Activated naive CD8-positive, alpha-beta T cell treated with anti-CD3 and anti-CD28 coated beads, Interleukin-2, amount 10 ng/mL, durations not matched to agents 7 days and 5 days (primary cell): Measurements from ENCODE around the gene UNC13A. TPM values are rescaled to one million over a fixed set of nuclear protein-coding genes. Genes with fewer than 3 reads are reported as not detected.

ENCODE experiments used
- ATAC-seq: fragments of 150-1000 bp; cut with Tn5 transposase; one replicate; pipeline ENCODE4 v1.10.0; 2021; ENCODE audit warnings: low read depth, moderate library complexity
- POLR2A ChIA-PET: fragments of 350-600 bp; sonication (Branson Sonifier 250); formaldehyde crosslinking; loops from one replicate; lab custom pipeline; 2021; ENCODE audit warnings: antibody characterized with exemption; lab: Charles Lee
- DNase-seq: peaks from one replicate; pipeline ENCODE4 v3.0.0; 2021
- H3K27ac Mint-ChIP-seq: one replicate; pipeline ENCODE4 v1.8.0; 2022; ENCODE audit warnings: mild to moderate bottlenecking, mixed read lengths
- H3K27me3 Mint-ChIP-seq: one replicate; pipeline ENCODE4 v1.8.0; 2022; ENCODE audit warnings: mild to moderate bottlenecking, moderate library complexity, mixed read lengths
- H3K36me3 Mint-ChIP-seq: one replicate; pipeline ENCODE4 v1.8.0; 2021; ENCODE audit warnings: mild to moderate bottlenecking, mixed read lengths
- H3K4me1 Mint-ChIP-seq: one replicate; pipeline ENCODE4 v1.8.0; 2021; ENCODE audit warnings: mixed read lengths
- H3K4me3 Mint-ChIP-seq: one replicate; pipeline ENCODE4 v1.8.0; 2022; ENCODE audit warnings: mild to moderate bottlenecking, moderate library complexity, mixed read lengths
- H3K9me3 Mint-ChIP-seq: one replicate; pipeline ENCODE4 v1.8.0; 2021; ENCODE audit warnings: mixed read lengths
- total RNA-seq, 2 experiments: library from RNA; stranded (reverse); gene quantifications; one replicate each; pipeline ENCODE4 v1.2.3, GENCODE V29; 2021

UNC13A gene
- total RNA-seq, 2 experiments from 2014 or later: 0.06 to 0.25 TPM

- DNase-seq: no peak
- H3K9me3 Mint-ChIP-seq: peaks cover 1% of the 10 kb centered on the region
- peaks cover 54% of the 10 kb centered on the region for H3K27me3 Mint-ChIP-seq
- peaks cover 3% of the 10 kb centered on the region for H3K4me1 Mint-ChIP-seq
- no peak overlapping the region for H3K27ac Mint-ChIP-seq
- peaks cover 3% of the 10 kb centered on the region for H3K36me3 Mint-ChIP-seq
- ATAC-seq: no peak
- no peak overlapping the region for H3K4me3 Mint-ChIP-seq
- POLR2A ChIA-PET: no interaction called here
Observed at GRCh38 chr19:17687141-17687856, 855 bp downstream of the UNC13A start.

- H3K9me3 Mint-ChIP-seq: peaks cover 1% of the 10 kb centered on the region
- H3K27me3 Mint-ChIP-seq: peaks cover 54% of the 10 kb centered on the region
- DNase-seq: no peak
- no peak for ATAC-seq
- peaks cover 3% of the 10 kb centered on the region for H3K36me3 Mint-ChIP-seq
- POLR2A ChIA-PET: no interaction called here
- H3K4me1 Mint-ChIP-seq: peaks cover 3% of the 10 kb centered on the region
- H3K27ac Mint-ChIP-seq: no peak overlapping the region
- no peak overlapping the region for H3K4me3 Mint-ChIP-seq
Observed at GRCh38 chr19:17686592-17687024, 1.5 kb downstream of the UNC13A start.

- POLR2A ChIA-PET: no interaction called here
- Mint-ChIP-seq H3K9me3 (peaks cover 1% of the 10 kb centered on the region), H3K27ac (no peak overlapping the region), H3K4me1 (peaks cover 3% of the 10 kb centered on the region), H3K36me3 (peaks cover 3% of the 10 kb centered on the region), H3K27me3 (peaks cover 60% of the 10 kb centered on the region), H3K4me3 (no peak overlapping the region)
- DNase-seq: no peak
- no peak for ATAC-seq
Observed at GRCh38 chr19:17686023-17686521, 2.1 kb downstream of the UNC13A start.

GRCh38 chr19:17685451-17686022 is 2.6 kb downstream of the UNC13A start:
- H3K4me1 Mint-ChIP-seq: peaks cover 3% of the 10 kb centered on the region
- H3K27ac Mint-ChIP-seq: no peak overlapping the region
- H3K4me3 Mint-ChIP-seq: no peak overlapping the region
- H3K9me3 Mint-ChIP-seq: peaks cover 1% of the 10 kb centered on the region
- POLR2A ChIA-PET: no interaction called here
- ATAC-seq (no peak), DNase-seq (no peak)
- H3K36me3 Mint-ChIP-seq: peaks cover 3% of the 10 kb centered on the region
- H3K27me3 Mint-ChIP-seq: peaks cover 61% of the 10 kb centered on the region

- H3K4me3 Mint-ChIP-seq: no peak overlapping the region
- H3K4me1 Mint-ChIP-seq: peaks cover 8% of the 10 kb centered on the region
- ATAC-seq: no peak
Observed at GRCh38 chr19:17684256-17684655, 3.9 kb downstream of the UNC13A start.

GRCh38 chr19:17683078-17683477 is 5.1 kb downstream of the UNC13A start:
- H3K4me3 Mint-ChIP-seq: no peak overlapping the region
- peaks cover 6% of the 10 kb centered on the region for H3K4me1 Mint-ChIP-seq
- POLR2A ChIA-PET: no interaction called here
- DNase-seq (no peak), ATAC-seq (no peak)
- no peak overlapping the region for H3K27ac Mint-ChIP-seq
- peaks cover 2% of the 10 kb centered on the region for H3K36me3 Mint-ChIP-seq
- H3K27me3 Mint-ChIP-seq: peaks cover 61% of the 10 kb centered on the region
- no peaks in the 10 kb centered on the region for H3K9me3 Mint-ChIP-seq

More at GRCh38 chr19:17684256-17684655, 3.9 kb downstream of the UNC13A start:
- peaks cover 3% of the 10 kb centered on the region for H3K36me3 Mint-ChIP-seq
- POLR2A ChIA-PET: no interaction called here
- no peak for DNase-seq
- H3K9me3 Mint-ChIP-seq: peaks cover 1% of the 10 kb centered on the region
- no peak overlapping the region for H3K27ac Mint-ChIP-seq
- peaks cover 62% of the 10 kb centered on the region for H3K27me3 Mint-ChIP-seq

DNA sequence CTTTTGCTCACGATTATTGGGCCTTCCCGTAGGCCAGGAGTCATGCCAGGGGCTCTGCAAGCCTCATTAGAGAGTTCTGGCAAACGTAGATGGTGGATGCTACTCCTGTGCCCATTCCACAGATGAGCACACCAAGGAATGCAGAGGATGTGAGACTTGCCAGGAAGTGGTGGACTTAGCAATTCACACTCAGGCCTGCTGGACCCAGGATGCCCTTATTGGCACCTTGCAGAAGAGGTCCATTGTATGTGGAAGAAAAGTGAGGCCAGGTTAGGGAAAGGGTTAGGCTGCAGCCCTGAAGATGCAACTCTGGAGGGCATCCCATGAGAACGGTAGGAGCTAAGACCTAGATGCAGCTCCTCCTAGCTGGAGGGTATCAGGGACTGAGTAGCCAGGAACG is 5.9 kb downstream of the UNC13A start:
- POLR2A ChIA-PET: no interaction called here
- no peaks in the 10 kb centered on the region for H3K9me3 Mint-ChIP-seq
- no peak for DNase-seq
- H3K36me3 Mint-ChIP-seq: no peaks in the 10 kb centered on the region
- no peak for ATAC-seq
- H3K4me3 Mint-ChIP-seq: no peak overlapping the region
- H3K27ac Mint-ChIP-seq: no peak overlapping the region
- H3K4me1 Mint-ChIP-seq: peaks cover 5% of the 10 kb centered on the region
- peaks cover 60% of the 10 kb centered on the region for H3K27me3 Mint-ChIP-seq

GRCh38 chr19:17681505-17682125 is 6.5 kb downstream of the UNC13A start:
- no peak overlapping the region for H3K4me3 Mint-ChIP-seq
- H3K9me3 Mint-ChIP-seq: no peaks in the 10 kb centered on the region
- H3K27me3 Mint-ChIP-seq: peaks cover 57% of the 10 kb centered on the region
- DNase-seq (peak; percentile 77), ATAC-seq (peak; percentile 50)
- H3K36me3 Mint-ChIP-seq: no peaks in the 10 kb centered on the region
- POLR2A ChIA-PET: no interaction called here
- no peak overlapping the region for H3K27ac Mint-ChIP-seq
- H3K4me1 Mint-ChIP-seq: peaks cover 5% of the 10 kb centered on the region

DNA sequence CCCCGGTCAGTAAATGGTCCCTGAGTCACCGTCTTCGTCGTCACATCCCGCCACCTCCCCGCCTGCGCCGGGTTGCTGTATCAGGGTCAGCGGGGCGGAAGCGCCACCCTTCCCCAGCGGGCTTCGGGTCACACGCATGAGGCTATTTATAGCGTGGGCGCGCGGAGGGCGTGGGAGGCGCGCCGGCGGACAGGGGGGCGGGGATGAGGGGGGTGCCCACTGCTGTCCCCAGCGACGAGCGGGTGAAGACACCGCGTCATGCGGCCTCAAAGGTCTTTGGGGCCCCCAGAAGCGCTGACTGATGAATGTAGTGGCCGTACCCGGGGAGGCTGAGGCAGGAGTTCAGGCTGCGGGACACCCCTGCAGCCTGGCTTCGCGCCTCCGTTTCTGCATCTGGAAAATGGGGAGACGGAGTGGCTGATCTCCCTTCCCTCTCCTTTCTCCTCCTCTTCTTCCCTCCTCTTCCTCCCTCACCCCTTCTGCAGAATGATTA is 7.9 kb downstream of the UNC13A start:
- no peak overlapping the region for H3K27ac Mint-ChIP-seq
- POLR2A ChIA-PET: no interaction called here

GRCh38 chr19:17679526-17680229 is 8.5 kb downstream of the UNC13A start:
- Mint-ChIP-seq H3K27ac (no peak overlapping the region), H3K4me3 (peak overlapping the region; percentile 44), H3K4me1 (peaks cover 5% of the 10 kb centered on the region), H3K36me3 (no peaks in the 10 kb centered on the region), H3K9me3 (no peaks in the 10 kb centered on the region), H3K27me3 (peaks cover 43% of the 10 kb centered on the region)
- DNase-seq: no peak
- POLR2A ChIA-PET: no interaction called here
- ATAC-seq: no peak

More for the DNA sequence above, 7.9 kb downstream of the UNC13A start:
- H3K9me3 Mint-ChIP-seq: no peaks in the 10 kb centered on the region
- H3K36me3 Mint-ChIP-seq: no peaks in the 10 kb centered on the region
- peaks cover 48% of the 10 kb centered on the region for H3K27me3 Mint-ChIP-seq
- peak; percentile 62 for DNase-seq
- peak overlapping the region; percentile 44 for H3K4me3 Mint-ChIP-seq
- ATAC-seq: peak; percentile 90
- H3K4me1 Mint-ChIP-seq: peaks cover 5% of the 10 kb centered on the region

DNA sequence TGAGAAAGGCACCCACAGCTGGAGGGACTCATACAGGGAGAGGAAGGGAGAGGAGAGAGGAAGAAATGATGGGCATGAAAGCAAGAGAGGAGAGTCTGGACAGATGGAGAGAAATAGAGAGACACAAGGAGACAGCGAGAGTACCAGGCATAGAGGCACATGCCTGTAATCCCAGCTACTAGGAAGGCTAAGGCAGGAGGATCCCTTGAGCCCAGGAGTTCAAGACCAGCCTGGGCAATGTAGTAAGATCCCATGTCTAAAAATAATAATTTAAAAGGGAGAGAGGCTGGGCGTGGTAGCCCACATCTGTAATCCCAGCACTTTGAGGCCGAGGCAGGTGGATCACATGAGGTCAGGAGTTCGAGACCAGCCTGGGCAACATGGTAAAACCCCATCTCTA is 9.3 kb downstream of the UNC13A start:
- POLR2A ChIA-PET: no interaction called here
- H3K27me3 Mint-ChIP-seq: peaks cover 39% of the 10 kb centered on the region
- no peaks in the 10 kb centered on the region for H3K36me3 Mint-ChIP-seq
- no peak for DNase-seq
- H3K27ac Mint-ChIP-seq: no peak overlapping the region
- H3K4me1 Mint-ChIP-seq: peaks cover 5% of the 10 kb centered on the region
- no peak overlapping the region for H3K4me3 Mint-ChIP-seq
- no peak for ATAC-seq
- H3K9me3 Mint-ChIP-seq: no peaks in the 10 kb centered on the region

DNA sequence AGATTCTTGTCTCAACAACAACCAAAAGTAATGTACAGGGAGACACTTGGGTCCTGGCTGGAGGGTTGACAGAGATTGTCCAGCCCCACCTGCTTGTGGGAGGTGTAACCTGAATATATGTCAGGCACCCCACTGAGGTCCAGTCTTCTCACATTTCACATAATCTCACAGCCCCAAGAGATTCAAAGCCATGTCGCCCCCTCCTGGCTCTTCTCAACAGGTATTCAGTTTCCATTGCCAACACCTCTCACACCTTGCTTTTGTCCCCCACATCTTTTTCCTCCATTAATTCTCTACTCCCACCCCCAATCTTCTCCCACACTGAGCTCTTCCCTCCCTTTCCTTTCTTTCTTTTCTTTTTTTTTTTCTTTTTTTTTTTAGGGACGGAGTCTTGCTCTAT is 11.2 kb downstream of the UNC13A start:
- H3K36me3 Mint-ChIP-seq: no peaks in the 10 kb centered on the region
- H3K9me3 Mint-ChIP-seq: no peaks in the 10 kb centered on the region
- H3K27ac Mint-ChIP-seq: no peak overlapping the region
- H3K27me3 Mint-ChIP-seq: peaks cover 34% of the 10 kb centered on the region
- POLR2A ChIA-PET: interaction anchor here (0.6 kb wide), 1 partner anchor 323 kb away, joined by 3 read pairs; no protein-coding TSS in a partner anchor
- H3K4me3 Mint-ChIP-seq: no peak overlapping the region
- ATAC-seq: no peak
- peaks cover 5% of the 10 kb centered on the region for H3K4me1 Mint-ChIP-seq
- DNase-seq: no peak

DNA sequence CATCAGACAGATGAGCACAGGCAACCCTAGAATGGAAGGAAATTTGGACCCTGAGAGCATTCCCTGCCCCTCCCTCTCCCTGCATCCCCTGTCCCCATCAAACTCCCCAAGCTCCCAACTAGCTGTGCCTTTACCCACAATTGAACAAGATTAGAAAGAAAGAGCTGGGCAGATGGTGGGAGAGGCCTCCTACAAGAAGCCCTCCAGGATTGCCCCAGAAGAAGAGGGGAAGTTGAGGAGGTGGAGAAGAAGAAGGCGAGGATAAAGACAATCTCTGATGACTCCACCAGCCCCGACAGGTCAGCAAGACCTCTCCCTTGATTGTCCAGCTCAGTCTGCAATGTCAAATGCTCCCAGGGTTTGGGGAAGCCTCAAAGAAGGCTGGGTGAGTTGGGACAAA is 11.9 kb downstream of the UNC13A start:
- H3K4me1 Mint-ChIP-seq: peaks cover 7% of the 10 kb centered on the region
- POLR2A ChIA-PET: interaction anchor here (0.6 kb wide), 1 partner anchor 324 kb away, joined by 3 read pairs; no protein-coding TSS in a partner anchor
- H3K4me3 Mint-ChIP-seq: no peak overlapping the region
- no peaks in the 10 kb centered on the region for H3K36me3 Mint-ChIP-seq
- no peak for DNase-seq
- H3K27me3 Mint-ChIP-seq: peaks cover 32% of the 10 kb centered on the region
- H3K27ac Mint-ChIP-seq: no peak overlapping the region
- ATAC-seq: no peak
- no peaks in the 10 kb centered on the region for H3K9me3 Mint-ChIP-seq
